HG02798 (cell line): ENCODE results near the gene IDI1.
A peak's percentile ranks its signal among the peaks of the same experiment; 100 is the strongest.
"Not testable (repeated sequence)": the region's sequence is repeated elsewhere in the genome, so short reads cannot be mapped to it uniquely, and the experiment has no call there.

Experiments
- ATAC-seq: cut with Tn5 transposase; IDR thresholded peaks from one replicate; pipeline ENCODE4 v1.9.1; 2021; ENCODE audit warnings: mild to moderate bottlenecking; ENCODE audit not compliant: unreplicated experiment, poor library complexity

The IDI1 gene

DNA sequence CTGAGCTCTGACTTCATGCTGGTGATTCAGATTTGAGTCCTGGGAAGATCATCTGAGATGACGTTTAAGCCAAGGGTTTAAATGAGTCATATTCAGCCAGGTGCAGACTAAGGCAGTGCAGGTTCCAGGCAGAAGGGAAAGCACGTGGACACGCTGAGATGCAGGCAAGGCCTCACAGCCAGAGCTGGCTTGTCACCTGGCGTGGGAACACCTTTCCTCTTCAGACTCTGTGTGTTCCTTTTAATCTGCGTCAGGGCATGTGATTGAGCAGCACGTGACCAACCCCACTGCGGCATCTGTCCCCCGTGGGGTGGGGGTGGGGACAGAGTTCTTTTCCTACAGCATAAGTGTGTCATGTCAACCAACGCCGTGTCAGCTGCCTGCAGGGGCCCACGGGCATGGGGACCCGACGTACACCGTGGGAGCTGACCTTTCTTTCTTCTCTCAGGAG, 12.6 kb downstream of the IDI1 start:
- ATAC-seq, result peak; percentile 87

DNA sequence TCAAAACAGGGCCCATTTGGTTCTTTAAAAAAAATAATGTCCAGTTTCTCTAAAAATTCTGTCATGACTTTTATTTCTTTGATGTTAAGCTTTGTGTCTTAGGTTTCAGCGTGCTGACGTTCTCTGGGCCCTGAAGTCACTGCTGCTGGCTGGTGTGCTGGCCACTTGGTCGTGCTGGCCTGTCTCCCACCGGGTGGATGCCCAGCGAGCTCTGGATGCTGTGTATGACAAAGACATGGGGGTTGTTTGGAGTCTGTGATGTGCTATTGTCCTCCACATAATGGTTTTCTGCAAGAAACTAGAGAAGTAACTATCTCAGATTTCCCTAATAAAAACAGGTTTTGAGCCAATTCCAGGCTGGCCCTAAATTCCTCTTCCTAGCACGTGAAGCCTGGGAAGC, 13.7 kb downstream of the IDI1 start:
- ATAC-seq, result no peak

DNA sequence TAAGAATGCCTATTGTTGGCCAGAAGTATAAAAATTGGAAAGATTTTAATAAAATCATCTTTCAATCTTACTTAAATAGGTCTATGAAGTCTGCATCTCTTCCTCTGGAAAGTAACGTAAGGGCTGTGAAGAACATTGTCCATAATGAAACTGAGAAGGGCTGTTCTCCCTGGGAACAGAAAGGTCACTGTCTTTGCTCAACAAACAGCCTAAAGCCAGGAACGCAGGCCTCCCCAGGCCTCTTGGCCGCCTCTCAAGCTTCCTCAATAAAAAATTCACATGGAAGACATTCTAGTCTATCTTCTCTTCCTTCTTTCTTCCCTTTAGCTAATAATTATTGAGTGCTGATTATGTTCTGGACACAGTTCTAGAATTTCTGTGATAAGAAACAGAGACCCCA, 14.2 kb downstream of the IDI1 start:
- no peak for ATAC-seq

DNA sequence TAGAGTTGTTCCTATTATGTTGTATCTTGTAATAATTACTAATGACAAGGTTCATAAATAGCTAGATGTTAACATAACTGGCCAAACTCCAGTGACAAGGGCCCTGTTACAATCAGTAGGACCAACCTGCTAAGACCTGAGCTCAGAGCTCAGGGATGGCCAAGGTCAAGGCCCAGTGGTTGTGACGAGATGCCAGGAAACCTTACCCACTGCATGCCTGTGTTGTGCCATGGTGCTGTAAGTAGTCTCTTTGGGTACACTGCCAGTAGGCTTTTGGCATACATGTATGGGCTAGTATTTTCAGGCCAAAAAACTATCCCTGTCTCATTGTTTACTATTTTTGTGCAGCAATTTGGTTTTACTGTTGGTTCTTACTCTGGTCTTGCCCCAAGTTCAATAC, 15.3 kb downstream of the IDI1 start:
- ATAC-seq, result no peak

DNA sequence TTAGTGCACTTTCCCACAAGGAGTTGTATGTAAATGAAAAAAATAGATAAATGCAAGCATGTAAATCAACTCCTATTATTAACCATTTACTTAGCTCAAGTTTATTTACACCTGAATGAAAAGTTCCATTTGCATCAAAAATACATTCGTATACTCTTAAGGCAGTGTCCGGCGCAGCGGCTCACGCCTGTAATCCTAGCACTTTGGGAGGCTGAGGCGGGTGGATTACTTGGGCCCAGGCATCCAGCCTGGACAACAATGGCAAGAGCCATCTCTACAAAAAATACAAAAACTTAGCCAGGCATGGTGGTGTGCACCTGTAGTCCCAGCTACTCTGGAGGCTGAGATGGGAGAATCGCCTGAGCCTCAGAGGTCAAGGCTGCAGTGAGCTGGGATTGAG, 19.1 kb downstream of the IDI1 start:
- ATAC-seq, result no peak

DNA sequence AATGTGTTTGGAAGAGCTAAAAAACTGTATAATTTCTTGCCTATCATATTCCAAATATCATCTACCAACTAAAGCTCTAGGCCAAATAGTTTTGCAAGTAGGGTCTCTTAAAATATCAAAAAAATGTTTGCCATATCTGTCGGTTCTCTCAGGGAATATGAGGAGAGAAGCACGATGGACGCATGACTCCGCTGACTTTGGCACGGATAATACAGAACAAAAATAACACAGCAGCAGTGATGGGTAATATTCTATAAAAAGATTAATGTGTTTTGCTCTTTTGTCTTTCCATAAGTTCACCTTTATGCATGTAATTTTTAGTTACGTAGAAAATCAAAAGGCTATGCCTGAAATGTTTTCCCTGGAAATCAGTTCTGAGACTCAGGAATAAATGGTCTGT, 22.3 kb downstream of the IDI1 start:
- ATAC-seq, result no peak

DNA sequence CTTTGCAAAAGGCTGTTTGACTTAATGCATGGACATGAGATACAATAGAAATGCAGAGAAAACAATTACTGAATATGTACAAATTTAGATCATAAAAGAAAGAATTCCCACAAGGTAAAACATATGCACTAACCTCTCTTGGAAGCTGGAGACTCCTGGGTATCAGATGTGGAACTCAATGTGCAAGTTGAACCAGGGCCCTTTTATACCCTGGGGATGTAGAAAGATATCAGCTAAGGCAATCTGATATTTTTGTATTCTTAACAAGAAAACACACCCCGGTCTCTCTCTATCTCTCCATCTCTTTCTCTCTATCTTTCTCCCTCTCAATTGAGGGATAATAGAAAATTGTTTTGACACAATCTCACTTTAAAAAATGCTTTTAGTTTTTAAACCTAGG, 23.2 kb downstream of the IDI1 start, which contains the start of gene IDI2:
Gene IDI2 (minus strand): TSS at position 177 of the 400 bp plus-strand sequence. CDS start 1,136 bp downstream, outside the sequence.
- ATAC-seq, result no peak

DNA sequence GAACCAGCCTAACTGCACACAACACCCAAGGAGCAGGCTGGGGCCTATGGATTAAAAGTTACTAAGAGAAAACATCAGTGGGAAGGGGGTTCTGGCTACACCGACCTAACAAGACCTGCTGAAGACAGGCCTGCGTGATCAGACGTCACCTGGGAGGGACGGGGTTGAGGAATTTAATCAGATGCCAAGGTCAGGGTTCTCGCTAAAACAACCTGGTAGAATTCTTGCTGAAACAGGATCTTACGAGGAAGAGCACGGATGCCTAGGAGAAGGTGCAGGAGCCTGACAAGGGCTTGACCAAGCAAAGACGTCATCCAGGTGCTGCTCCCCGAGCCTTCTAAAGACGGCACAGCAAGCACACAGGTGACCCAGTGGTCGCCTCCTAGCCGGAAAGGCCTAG, 24.8 kb downstream of the IDI1 start:
- ATAC-seq, result no peak

DNA sequence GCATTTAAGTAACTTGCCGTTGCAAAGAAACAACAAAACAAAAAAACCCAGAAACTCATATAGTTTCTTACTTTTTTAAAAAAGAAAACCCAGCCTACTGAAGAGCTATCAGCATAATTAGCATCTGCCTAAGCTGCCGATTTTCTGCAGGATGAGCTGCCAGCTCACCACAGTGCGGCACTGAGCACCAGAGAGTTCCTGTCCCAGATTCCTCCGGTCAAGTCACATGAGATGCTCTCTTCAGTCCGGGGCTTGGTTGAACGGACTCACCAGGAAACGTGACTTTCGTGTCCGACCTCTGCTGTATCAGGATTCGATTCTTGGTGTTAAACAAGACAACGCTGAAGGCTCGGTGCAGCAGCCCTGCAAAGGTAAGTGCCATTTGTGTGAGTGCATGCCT, 26.5 kb downstream of the IDI1 start:
- no peak for ATAC-seq

DNA sequence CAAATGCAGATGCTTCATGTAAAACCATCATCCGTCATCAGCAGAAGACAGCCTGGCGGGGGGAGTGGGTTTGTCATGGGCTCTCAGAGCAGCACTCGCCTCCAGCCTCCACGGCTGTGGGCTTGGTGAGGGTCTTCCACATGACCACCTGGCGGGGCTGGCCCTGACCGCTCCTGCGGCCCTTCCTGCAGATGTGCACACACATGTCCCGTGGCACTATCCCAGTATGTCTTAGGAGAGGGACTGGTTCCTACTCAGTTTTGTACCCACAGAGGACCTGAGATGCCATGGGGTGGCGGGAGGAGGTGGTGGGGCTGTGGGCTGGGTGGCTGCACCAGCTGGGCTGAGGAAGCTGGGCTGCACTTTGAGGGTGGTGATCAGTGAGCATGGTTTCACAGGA, 28.0 kb downstream of the IDI1 start:
- no peak for ATAC-seq

DNA sequence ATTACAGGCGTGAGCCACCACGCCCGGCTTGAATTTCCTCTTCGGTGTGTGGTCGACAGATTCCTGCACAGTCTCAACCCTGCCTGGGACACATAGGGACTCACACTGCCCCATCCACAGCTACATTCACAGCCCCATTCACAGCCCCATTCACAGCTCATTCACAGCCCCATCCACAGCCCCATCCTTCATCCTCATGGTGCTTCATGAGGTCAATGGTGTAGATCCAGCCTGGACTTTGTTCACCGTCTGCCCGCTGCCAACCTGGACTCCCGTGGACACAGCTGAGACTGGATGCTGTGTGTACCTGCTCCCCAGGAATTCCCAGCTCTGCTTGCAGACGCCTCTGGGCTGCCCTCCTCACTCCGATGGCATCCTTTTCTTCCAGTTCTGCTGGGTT, 28.5 kb downstream of the IDI1 start:
- ATAC-seq, result no peak

DNA sequence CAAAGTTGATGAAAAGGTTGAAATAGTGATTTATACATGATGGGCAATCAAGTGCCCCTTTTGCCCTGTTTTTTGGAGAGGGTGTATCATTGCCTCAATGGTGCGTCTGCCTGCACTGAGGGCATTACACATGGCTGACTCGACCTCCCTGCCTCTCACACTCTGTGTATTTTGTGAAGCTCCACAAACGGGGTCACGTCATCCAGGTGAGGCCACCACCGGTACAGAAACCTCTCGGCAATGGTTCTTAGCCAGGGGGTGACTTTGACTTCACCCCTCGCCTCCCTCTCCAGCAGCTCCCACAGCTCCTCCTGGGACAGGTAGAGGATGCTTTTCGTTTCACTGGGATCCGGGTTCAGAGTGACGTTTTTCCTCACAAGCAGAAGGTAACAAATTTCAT, 29.6 kb downstream of the IDI1 start:
- ATAC-seq, result no peak

DNA sequence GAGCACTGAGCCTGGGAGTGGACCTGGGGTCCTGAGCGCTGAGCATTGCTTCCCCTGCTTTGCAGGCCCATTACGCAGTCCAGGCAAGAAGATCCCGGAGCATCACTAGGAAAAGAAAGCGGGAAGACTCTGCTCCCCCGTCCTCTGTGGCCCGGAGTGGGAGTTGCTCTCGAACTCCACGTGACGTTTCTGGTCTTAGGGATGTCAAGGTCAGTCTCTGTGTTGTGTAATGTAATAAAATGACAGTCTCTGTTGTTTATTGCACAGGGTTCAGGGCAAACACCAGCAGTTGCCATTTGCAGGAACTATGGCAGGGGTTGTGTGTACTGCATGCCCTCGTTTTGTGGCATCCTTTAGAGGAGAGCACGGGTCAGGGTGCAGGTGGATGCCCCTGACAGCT, 33.2 kb downstream of the IDI1 start:
- no peak for ATAC-seq

DNA sequence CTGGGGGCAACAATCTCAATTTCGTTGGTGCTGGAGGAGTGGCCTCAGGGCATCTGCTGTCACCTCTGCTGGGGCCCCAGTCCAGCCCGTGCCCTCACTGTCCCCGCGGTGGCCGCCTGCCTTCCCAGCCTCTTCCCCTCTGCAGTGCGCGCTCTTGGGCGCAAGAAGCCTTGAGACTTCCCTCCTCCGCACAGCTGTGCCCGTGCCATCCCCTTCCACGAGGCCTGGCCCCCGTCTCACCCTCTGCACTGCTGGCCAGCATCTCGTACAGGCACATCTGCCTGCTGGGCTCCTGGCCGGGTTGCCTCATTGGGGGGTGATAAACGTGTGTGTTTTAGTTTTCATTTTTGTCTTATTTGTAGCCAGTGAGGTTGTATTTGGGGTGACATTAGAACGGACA, 37.2 kb downstream of the IDI1 start:
- ATAC-seq, result no peak

DNA sequence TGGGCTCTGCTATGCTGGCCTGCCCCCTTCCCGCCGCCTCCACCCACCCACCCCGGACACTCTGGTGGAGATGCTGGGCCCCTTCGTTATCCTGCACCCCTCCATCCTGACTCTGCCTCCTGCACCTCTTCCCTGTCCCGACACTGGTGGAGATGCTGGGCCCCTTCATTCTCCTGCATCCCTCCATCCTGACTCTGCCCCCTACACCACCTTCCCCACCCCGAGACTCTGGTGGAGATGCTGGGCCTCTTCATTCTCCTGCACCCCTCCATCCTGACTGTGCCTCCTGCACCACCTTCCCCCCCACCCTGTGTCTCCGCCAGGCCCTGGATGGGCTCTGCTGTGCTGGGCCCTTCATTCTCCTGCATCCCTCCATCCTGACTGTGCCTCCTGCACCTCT, 38.2 kb downstream of the IDI1 start:
- ATAC-seq, result no peak

DNA sequence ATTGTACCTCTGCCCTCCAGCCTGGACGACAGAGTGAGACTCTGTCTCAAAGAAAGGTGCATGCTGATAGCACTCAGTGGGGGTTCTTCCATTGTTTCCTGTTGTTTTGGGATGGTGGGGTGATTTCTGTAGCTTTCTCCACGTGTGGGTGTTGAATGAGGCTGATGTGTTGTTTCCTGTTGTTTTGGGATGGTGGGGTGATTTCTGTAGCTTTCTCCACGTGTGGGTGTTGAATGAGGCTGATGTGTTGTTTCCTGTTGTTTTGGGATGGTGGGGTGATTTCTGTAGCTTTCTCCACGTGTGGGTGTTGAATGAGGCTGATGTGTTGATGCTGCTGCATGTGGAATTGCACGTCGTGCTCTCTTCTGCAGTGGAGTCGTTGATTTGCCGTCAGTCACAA, 39.0 kb downstream of the IDI1 start:
- not testable (repeated sequence) for ATAC-seq

DNA sequence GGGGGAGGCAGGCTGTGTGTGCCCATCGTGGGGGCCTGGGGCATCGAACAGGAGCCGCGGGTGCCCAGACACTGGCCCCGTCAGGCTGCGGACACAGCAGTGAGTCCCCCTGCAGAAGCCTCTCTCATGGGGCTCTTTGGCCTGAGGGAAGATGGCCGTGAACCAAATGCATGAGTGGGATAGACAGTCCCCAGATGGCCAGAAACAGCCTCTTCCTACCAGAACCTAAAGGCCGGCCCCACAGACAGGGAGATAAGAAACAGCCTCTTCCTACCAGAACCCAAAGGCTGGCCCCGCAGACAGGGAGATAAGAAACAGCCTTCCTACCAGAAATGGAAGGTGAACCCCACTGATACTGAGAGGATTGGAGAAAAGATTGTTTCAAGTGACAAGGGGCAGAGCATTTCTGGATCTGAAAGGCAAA, 39.8 kb downstream of the IDI1 start:
- no peak for ATAC-seq

DNA sequence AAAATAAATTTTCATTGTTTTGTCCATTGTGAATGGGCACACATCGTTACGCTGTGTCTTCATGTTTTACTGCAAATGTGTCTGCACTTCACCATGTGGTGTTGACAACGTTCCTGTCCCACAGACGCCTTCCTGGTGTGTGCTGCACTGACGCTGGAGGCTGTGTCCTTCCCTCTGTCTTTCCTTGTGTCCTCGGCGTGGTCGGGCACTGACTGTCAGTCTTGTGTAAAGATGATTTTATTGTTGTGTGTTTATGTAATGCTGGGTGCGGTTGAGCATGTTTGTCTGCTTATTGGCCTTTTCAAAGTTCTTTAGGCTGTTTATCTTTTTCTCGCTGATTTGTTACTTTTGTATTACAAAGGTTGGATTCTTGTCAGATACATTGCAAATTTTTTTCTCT, 41.3 kb downstream of the IDI1 start:
- ATAC-seq, result no peak

DNA sequence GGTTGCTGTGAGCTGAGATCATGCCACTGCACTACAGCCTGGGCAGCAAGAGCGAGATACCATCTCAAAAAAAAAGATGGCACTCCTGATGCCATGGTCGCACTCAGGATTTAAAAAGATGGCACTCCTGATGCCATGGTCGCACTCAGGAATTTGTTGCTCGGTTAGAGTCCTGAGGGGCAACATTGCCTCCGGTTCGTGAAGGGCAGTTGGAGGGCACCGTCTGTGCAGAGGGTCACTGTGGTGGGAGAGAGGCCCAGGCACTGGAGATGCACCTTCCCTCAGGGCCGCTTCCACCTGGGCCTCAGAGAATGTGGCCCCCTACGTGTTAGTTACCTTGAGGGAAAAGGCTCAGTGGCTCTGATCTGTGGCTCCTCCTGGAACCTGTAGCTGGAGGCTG, 42.3 kb downstream of the IDI1 start:
- ATAC-seq, result no peak

DNA sequence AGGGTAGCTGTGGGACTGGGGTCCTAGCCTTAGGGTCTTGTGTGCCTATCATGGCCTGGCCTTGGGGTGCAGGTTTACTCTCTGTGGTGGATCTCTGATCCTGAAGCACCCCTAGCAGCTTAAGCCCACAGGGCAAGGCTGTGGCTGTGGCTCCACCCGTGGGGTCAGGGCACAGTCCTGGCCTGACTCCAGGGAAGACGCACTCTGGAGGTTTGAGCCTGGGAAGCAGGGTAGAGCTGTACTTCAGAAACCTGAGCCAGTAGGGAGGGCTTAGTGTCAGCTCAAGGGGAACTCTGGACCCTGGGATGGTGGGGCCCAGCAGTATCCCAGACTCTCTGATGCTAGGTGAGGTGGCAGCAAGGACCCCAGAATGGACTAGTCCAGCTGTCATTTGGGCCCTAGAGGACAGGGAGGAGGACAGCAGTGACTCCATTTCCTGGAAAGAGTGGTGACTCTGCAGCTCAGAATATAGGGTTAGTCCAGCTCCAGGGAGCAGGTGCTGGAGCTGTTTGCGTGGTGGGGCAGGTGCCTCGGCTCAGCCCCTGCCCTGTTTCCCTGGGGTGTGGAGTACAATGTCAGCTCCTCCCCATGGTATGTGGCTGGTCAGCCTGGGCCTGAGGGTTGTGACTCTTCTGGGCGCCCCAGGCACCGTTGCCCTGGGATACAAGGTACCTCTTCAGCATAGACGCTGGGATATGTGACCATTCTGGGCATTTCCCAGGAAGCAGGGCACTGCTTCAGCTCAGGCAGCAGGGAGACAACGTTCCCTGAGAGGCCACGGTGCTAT, 44.8 kb downstream of the IDI1 start:
- ATAC-seq, result no peak

DNA sequence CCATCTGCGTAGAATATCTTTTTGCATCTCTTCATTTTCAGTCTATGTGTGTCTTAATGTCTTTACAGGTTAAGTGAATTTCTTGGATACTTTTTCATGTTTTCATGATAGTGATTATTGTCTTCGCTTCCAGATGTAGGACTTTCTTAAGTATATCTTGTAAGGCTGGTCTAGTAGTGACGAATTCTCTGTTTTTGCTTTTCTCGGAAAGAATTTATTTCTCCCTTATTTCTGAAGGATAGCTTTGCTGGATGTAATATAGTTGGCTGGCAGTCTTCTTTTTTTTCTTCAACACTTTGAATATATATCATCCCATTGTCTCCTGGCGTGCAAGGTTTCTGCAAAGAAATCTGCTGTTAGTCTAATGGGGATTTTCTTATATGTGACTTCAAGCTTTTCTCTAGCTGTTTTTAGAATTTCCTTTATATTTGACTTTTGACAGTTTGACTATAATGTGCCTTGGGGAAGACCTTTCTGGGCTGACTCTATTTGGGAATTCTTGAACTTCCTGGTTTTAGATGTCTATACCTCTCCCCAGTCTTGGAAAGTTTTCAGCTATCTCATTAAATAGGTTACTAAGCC, 46.4 kb downstream of the IDI1 start:
- ATAC-seq, result no peak
